ENCODE data around the gene TMC5. TPM values are rescaled to one million over a fixed set of nuclear protein-coding genes. Genes with fewer than 3 reads are reported as not detected.

Gene TMC5
- total and polyA plus RNA-seq, 2 experiments from 2014 or later = 2.3 to 4.8 TPM

GRCh38 chr16:19499006-19499405 is 81.3 kb downstream of the TMC5 start:
- Histone ChIP-seq H3K36me3 (ENCODE audit: insufficient read depth) (peaks cover 16% of the 10 kb centered on the region), H3K27me3 (ENCODE audit: insufficient read depth) (no peaks in the 10 kb centered on the region), H3K4me1 (ENCODE audit: insufficient read depth) (no peaks in the 10 kb centered on the region), H2AFZ (no peak overlapping the region), H3K27ac (ENCODE audit: low read depth) (no peak overlapping the region), H3K9me2 (ENCODE audit: insufficient read depth) (no peaks in the 10 kb centered on the region), H3F3A (replicated peaks; ENCODE audit: low read depth) (no peaks in the 10 kb centered on the region), H3K4me2 (no peak overlapping the region), H3K4me3 (no peak overlapping the region), H3K79me2 (replicated peaks; ENCODE audit: insufficient read depth) (no peaks in the 10 kb centered on the region), H4K20me1 (replicated peaks; ENCODE audit: insufficient read depth) (no peaks in the 10 kb centered on the region; the same call in 1 of the 2 replicates)
- Mint-ChIP-seq H3K36me3 (ENCODE audit: low read depth) (peaks cover 37% of the 10 kb centered on the region), H3K9me3 (no peaks in the 10 kb centered on the region), H3K27me3 (ENCODE audit: insufficient read depth, low read depth, poor library complexity) (no peaks in the 10 kb centered on the region), H3K4me3 (no peak overlapping the region), H3K4me1 (no peaks in the 10 kb centered on the region), H3K27ac (no peak overlapping the region)
- DNase-seq (ENCODE audit: low spot score) = no peak
- ATAC-seq = no peak
- no peak for TF ChIP-seq CREB1 (CRISPR knock-in tag; IDR thresholded peaks at IDR 0.05; ENCODE audit: low read depth)
- TF ChIP-seq EZH2phosphoT487 (IDR thresholded peaks at IDR 0.05; ENCODE audit: unreplicated experiment) = no peak
- no peak for TF ChIP-seq JUNB (IDR thresholded peaks at IDR 0.05; ENCODE audit: unreplicated experiment)
- TF ChIP-seq ETS1 (IDR thresholded peaks at IDR 0.05) = no peak
- no peak for TF ChIP-seq ZNF331 (CRISPR knock-in tag; IDR thresholded peaks at IDR 0.05; ENCODE audit: low read depth)
- TF ChIP-seq POLR2AphosphoS5 (IDR thresholded peaks at IDR 0.05; ENCODE audit: low read depth) = no peak
- no peak for TF ChIP-seq ZNF462 (CRISPR knock-in tag; IDR thresholded peaks at IDR 0.05)
- TF ChIP-seq CTCF (conservative IDR thresholded peaks at IDR 0.05; ENCODE audit: low read depth in 2 of 2) = no peak
- no peak for TF ChIP-seq STAT1 (IDR thresholded peaks at IDR 0.05; ENCODE audit: unreplicated experiment)
- no peak for TF ChIP-seq NANOG (IDR thresholded peaks at IDR 0.05; ENCODE audit: borderline replicate concordance)
- no peak for TF ChIP-seq EZH2 (IDR thresholded peaks at IDR 0.05; ENCODE audit: low read depth, unreplicated experiment)
- no peak for TF ChIP-seq ZNF114 (CRISPR knock-in tag; IDR thresholded peaks at IDR 0.05)
